HFFc6 (cell line): Measurements from ENCODE around the gene PLXNB1. TPM values are rescaled to one million over a fixed set of nuclear protein-coding genes. Genes with fewer than 3 reads are reported as not detected.

ENCODE experiments used
- DNase-seq: peaks from one replicate; pipeline ENCODE4 v3.0.0-alpha.2; 2018
- H3K27ac Mint-ChIP-seq: 2 replicates; pipeline ENCODE4 v1.8.0; 2020; ENCODE audit warnings: mild to moderate bottlenecking, mixed read lengths
- H3K27me3 Mint-ChIP-seq: 2 replicates; pipeline ENCODE4 v1.8.0; 2021; ENCODE audit warnings: mild to moderate bottlenecking, moderate library complexity, mixed read lengths; ENCODE audit not compliant: insufficient read depth
- H3K36me3 Mint-ChIP-seq: 2 replicates; pipeline ENCODE4 v1.8.0; 2021; ENCODE audit warnings: low read depth, mixed read lengths
- H3K4me1 Mint-ChIP-seq: 2 replicates; pipeline ENCODE4 v1.8.0; 2020; ENCODE audit warnings: low read depth, mixed read lengths
- H3K4me3 Mint-ChIP-seq: 2 replicates; pipeline ENCODE4 v1.8.0; 2020; ENCODE audit warnings: mild to moderate bottlenecking, moderate library complexity, mixed read lengths
- H3K9me3 Mint-ChIP-seq: 2 replicates; pipeline ENCODE4 v1.8.0; 2020; ENCODE audit warnings: mild to moderate bottlenecking, mixed read lengths
- total RNA-seq, 6 experiments: library from RNA; stranded (reverse); fragmentation: NEBNext Ultra II Directional; extraction: Animal tissue kit (Norgen Biotek cat#: 25700); gene quantifications; 2 replicates in 1 of 6; 3 replicates in 5 of 6; pipeline ENCODE4 v1.2.3, GENCODE V29; 2021
- TF ChIP-seq, protein P1 (sequence below): fragments of 200-600 bp; sonication (generic); IDR thresholded peaks from 2 replicates; pipeline ENCODE4 v1.5.0; 2021; ENCODE audit warnings: antibody characterized with exemption, mild to moderate bottlenecking

The PLXNB1 gene
- total RNA-seq, 6 experiments from 2014 or later = 11.1 to 15.5 (median 12.8) TPM

GRCh38 chr3:48429317-48429959, 448 bp downstream of the PLXNB1 start:
- H3K36me3 Mint-ChIP-seq = peaks cover 6% of the 10 kb centered on the region
- H3K4me3 Mint-ChIP-seq = peak overlapping the region; percentile 80
- no peaks in the 10 kb centered on the region for H3K9me3 Mint-ChIP-seq
- H3K27ac Mint-ChIP-seq = peak overlapping the region; percentile 67
- DNase-seq = no peak
- peaks cover 61% of the 10 kb centered on the region for H3K4me1 Mint-ChIP-seq
- H3K27me3 Mint-ChIP-seq = no peaks in the 10 kb centered on the region
- TF ChIP-seq, protein P1, sequence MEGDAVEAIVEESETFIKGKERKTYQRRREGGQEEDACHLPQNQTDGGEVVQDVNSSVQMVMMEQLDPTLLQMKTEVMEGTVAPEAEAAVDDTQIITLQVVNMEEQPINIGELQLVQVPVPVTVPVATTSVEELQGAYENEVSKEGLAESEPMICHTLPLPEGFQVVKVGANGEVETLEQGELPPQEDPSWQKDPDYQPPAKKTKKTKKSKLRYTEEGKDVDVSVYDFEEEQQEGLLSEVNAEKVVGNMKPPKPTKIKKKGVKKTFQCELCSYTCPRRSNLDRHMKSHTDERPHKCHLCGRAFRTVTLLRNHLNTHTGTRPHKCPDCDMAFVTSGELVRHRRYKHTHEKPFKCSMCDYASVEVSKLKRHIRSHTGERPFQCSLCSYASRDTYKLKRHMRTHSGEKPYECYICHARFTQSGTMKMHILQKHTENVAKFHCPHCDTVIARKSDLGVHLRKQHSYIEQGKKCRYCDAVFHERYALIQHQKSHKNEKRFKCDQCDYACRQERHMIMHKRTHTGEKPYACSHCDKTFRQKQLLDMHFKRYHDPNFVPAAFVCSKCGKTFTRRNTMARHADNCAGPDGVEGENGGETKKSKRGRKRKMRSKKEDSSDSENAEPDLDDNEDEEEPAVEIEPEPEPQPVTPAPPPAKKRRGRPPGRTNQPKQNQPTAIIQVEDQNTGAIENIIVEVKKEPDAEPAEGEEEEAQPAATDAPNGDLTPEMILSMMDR = no peak

DNA sequence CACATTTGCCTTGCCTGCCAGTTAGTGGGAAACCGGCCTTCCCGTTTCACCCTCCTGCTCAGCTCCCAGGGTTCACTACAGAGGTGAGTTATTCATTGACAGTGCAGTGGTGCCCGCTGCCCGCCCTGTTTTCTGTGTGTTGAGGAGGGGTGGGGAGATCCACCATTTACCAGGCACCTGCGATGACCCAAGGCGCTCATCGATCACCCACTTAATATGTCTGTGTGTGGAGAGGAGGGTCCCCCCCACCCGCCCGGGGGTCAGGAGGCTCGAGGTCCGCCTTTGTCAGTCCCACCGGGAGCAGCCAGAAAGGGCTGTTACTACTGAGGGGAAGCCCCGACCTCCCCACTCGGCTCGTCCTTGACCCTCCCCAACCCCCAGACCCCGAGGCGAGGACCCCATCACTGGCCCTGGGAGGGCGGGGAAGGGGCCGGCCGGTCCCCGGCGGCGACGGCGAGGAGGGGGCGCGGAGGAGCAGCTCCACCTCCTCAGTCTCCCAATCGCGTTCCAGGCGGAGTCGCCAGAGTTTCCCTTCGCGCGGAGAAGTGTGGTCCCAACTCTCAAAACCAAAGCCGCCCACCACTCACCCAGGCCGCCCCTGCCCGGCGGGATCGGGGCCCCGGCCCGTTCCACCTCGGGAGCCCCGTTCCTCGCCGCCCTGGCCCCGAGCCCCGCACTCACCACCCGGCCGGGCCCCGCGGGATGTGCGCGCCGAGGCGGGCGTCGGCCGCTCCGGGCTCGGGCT, 1.1 kb downstream of the PLXNB1 start:
- no peak for DNase-seq
- H3K27me3 Mint-ChIP-seq = no peaks in the 10 kb centered on the region
- peaks cover 54% of the 10 kb centered on the region for H3K4me1 Mint-ChIP-seq
- peaks cover 6% of the 10 kb centered on the region for H3K36me3 Mint-ChIP-seq
- peak overlapping the region; percentile 74 for H3K4me3 Mint-ChIP-seq
- H3K9me3 Mint-ChIP-seq = no peaks in the 10 kb centered on the region
- no peak overlapping the region for H3K27ac Mint-ChIP-seq
- TF ChIP-seq, protein P1 = no peak

DNA sequence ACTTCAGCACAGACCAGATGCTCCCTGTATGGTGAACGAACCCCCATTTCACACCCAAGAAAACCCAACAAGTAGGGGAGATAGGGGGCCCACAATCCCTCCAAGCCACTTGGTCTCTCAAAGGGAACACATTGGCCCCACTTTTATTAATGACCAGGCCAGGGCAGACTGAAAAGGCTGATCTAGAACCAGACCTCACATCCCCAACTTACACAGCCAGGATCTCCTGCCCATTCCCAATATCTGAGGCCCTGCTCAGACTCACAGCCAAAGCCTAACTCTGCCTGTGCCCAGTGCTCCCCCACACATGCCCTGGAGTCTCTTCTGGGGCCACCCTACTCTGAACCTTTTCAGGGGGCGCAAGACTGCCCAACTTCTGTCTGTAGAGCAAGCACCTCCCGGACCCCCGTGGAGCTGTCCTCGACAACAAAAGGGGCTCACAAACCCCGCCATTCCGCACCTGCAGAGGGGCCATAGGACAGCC, 1.8 kb downstream of the PLXNB1 start:
- Mint-ChIP-seq H3K9me3 (no peaks in the 10 kb centered on the region), H3K36me3 (peaks cover 6% of the 10 kb centered on the region), H3K27ac (no peak overlapping the region), H3K4me3 (peak overlapping the region; percentile 74), H3K27me3 (no peaks in the 10 kb centered on the region), H3K4me1 (peaks cover 48% of the 10 kb centered on the region)
- DNase-seq = no peak
- TF ChIP-seq, protein P1 = no peak

GRCh38 chr3:48427630-48427962, 2.3 kb downstream of the PLXNB1 start:
- TF ChIP-seq, protein P1 = no peak
- Mint-ChIP-seq H3K9me3 (no peaks in the 10 kb centered on the region), H3K4me1 (peaks cover 44% of the 10 kb centered on the region)

DNA sequence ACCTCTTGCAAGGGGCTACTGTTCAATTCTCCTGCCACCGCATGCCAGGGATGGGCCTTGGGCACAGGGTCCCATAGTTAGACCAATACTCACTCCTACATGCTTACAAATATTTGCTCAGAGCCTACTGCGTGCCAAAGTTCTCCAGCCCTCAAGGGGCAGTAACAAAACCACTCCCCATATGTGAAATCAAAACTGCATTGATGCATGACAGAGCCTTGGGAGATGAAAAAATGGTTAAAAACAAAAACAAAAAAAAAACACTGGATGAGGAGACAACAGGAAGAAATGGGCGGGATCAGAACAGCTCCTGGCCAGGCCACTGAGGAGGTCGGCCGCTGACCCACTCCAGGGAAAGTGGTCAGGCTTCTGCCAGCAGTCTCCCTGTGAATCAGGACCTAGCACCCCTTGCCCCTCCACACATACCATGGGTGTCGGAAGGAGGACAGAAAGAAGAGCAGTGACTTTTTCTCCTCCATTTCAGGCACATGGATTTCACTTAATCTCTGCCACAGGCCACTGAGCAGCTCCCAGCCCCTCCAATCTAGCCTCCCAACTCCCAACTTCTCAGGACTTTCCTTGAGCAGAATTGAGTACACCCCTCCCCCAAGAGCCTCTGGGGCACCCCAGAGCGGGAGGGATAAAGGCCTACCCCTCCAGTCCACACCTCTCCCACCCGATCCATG, 2.8 kb downstream of the PLXNB1 start:
- Mint-ChIP-seq H3K4me3 (peak overlapping the region; percentile 1; the same call in 1 of the 2 replicates), H3K27ac (no peak overlapping the region), H3K9me3 (no peaks in the 10 kb centered on the region), H3K36me3 (peaks cover 6% of the 10 kb centered on the region), H3K27me3 (no peaks in the 10 kb centered on the region), H3K4me1 (peaks cover 39% of the 10 kb centered on the region)
- TF ChIP-seq, protein P1 = no peak
- no peak for DNase-seq

More at GRCh38 chr3:48427630-48427962, 2.3 kb downstream of the PLXNB1 start:
- DNase-seq = no peak
- Mint-ChIP-seq H3K36me3 (peaks cover 6% of the 10 kb centered on the region), H3K4me3 (peak overlapping the region; percentile 74; the same call in 1 of the 2 replicates), H3K27ac (no peak overlapping the region), H3K27me3 (no peaks in the 10 kb centered on the region)
